ENCODE data around the gene NSDHL.
"Not testable (repeated sequence)": the region's sequence is repeated elsewhere in the genome, so short reads cannot be mapped to it uniquely, and the experiment has no call there.

The NSDHL gene

GRCh38 chrX:152830312-152831305, at the start of gene NSDHL, which contains the start of gene CETN2:
TSS of gene NSDHL (plus strand) at chrX:152831063. CDS start at chrX:152846325, 15,262 bp downstream.
TSS of gene CETN2 (minus strand) at chrX:152830757. CDS start at chrX:152830710, 47 bp downstream.
- DNase-seq = peak; percentile 75

DNA sequence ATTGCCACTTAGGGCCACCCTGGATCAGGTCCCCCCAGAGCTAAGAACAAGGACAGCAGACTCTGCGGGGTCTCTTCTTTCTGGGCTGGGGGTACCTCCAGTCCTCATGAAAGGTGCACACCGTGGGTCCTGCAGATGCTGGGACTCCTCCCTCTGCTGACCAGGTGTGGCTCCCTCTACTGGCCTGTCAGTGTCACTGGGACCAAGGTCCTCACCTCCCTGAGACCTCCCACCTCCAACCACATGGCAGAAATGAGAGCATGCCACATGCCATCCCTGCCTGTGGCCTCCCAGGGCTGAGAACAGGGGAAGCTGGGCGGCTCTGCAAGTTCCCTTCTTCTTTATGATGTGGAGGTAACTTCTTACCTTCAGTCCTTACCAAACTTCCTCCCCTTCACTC, 43.8 kb upstream of the NSDHL start:
- not testable (repeated sequence) for DNase-seq

DNA sequence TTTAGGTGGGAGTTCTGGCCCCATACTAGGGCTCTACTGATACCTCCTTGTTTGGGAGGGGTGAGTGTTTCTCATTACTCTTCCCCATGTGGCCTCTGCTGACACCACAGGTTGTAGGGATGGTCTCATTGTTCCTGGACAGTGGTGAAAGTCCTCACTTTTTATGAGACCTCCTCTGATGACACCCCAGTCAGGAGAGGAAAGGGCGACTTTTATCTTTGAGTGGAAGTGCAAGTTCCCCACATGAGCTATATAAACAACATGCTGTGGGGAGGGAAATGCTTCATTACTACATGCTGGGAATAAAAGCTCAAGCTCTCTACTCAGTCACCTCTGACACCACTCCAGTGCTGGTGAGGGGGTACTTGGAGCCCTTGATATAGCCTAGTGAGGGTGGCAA, 31.9 kb upstream of the NSDHL start:
- no peak for DNase-seq

- no peak for DNase-seq
Measured at GRCh38 chrX:152806035-152806434, 24.8 kb upstream of the NSDHL start.

DNA sequence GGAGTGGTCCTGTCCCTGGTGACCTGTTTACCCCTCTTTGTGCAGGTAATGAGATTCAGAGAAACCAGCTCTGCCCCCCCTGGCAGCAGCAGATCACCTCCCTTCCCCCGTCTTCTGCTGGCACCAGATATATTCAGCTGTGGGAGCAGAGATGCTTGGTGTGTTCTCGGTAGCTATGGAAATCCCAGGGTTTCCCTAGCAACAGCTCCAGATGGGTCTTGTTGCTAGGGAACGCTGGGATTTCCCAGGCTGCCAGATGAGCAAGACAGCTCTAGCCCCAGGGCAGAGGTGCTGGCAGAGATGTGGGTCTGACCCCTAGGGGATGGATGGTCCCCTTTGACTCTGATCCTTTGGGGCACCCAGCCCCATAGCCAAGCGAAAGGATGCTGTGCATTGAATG, 20.5 kb upstream of the NSDHL start:
- DNase-seq = no peak

- no peak for DNase-seq
Measured at GRCh38 chrX:152813206-152813605, 17.7 kb upstream of the NSDHL start.

DNA sequence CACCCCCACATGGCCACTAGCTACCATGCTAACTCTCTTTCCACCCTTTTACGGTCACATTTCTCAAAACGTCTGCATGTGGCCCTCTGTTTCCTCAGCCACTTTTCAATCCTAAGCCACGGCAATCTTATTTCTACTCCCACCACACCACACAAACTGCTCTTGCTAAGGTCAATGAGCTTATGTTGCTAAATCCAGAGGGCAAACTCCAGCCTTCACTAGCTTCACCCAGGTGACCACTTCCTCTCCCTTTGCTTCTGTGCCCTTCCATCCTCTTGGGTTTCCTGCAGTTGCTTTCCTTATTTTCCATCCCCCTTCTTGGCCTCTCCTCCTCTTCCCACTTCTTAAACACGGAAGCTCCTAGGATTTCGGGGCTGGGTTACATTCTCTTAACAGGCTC, 16.8 kb upstream of the NSDHL start:
- no peak for DNase-seq

- no peak for DNase-seq
Measured at GRCh38 chrX:152817078-152817764, 13.6 kb upstream of the NSDHL start.

- no peak for DNase-seq
Measured at GRCh38 chrX:152818356-152818755, 12.5 kb upstream of the NSDHL start.

DNA sequence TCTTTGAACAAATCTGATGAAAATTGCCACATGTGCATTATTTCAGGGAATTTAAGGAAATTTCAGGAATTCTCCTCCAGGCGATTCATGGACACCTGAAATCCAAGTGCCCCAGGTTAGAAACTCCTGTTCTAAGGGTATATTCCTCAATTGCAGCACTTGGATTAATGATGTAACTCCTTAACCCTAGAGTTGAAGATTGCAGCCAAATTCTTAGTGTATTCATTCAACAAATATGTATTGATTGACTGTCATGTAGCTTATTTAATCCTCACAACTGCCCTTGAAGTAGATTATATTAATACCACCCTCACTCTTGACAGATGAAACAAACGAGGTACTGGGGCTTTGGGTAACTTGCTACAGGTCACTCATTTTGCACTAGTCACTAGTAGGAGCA, 11.6 kb upstream of the NSDHL start:
- DNase-seq = no peak

GRCh38 chrX:152819732-152820131, 11.1 kb upstream of the NSDHL start:
- DNase-seq = no peak

DNA sequence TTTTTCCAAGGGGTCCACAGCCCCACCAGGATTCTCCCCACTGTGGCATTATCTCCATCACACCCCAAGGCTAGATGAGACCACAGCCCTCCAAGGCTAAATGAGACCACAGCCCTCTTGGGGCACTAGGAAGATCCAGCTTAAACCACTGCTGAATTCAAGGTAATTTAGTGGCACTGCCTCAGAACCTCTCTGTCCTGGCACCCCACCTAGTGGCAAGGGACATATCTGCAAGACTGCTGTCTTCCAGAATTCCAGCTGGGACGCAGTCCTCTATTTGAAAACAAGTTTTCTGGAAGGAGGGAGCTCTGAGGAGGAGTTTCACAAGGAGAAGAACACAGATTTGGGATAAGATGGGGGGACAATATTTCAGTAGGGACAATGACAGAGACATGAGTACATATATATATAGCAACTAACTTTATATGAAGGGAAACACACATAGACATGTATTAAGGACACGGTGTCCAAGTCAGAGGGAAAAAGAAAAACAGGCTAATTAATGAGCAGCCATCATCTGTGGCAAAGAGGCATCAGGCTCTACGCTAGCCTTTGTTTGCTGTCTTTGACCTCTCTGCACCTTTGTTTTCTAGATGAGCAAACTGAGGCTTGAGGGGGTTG, 9.6 kb upstream of the NSDHL start:
- DNase-seq = no peak

DNA sequence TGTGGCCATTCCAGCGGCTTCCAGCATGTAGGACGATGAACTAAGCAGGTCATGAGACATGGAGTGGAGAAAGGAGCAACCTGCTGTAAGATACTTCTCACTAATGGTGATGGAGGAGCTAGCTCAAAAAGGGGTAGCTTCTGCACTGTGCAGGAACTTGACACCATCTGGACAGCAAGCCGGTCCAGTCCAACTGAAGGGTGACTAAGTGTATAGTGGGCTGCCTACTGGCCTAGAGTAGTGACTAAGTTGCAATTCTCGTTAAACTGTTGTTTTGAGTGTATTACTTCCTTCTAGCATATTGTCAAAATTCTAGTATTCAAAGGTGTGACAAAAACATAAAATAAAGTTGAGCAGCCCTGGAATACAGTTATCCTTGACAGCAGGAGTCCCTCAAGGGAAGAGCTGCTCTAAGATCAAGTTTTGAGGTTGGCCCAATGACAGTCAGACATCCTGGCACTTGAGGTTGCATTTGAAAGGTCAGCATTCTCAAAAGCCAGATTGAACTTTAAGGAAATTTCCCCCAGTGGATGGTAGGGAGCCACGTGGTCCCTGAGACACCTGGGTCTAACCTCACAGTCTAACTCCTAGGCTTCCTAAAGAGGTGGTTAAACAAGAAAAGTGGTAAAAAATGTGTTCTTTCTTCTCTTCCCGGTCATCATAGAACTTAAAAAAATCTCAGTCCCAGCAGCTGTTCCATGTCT, 8.3 kb upstream of the NSDHL start:
- no peak for DNase-seq

DNA sequence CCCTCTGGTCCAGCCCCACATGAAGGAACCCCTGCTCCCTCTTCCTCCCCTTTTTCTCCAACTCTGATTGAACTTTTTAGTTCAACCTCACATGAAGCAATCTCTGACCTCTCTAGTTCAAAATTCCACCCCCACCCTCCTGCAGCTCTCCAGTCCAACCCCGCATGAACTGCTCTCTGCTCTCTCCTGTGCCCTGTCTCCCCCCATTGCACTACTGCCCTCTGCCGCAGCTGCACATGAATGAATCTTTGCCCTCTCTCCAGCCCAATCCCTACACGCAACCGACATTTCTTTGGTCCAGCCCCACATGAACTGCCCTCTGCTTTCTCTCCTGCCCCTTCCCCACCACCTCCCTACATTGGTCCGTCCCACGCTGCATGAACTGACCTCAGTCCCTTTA, 7.2 kb upstream of the NSDHL start:
- DNase-seq = no peak

- DNase-seq = no peak
Measured at GRCh38 chrX:152824841-152825374, 6.0 kb upstream of the NSDHL start.

DNA sequence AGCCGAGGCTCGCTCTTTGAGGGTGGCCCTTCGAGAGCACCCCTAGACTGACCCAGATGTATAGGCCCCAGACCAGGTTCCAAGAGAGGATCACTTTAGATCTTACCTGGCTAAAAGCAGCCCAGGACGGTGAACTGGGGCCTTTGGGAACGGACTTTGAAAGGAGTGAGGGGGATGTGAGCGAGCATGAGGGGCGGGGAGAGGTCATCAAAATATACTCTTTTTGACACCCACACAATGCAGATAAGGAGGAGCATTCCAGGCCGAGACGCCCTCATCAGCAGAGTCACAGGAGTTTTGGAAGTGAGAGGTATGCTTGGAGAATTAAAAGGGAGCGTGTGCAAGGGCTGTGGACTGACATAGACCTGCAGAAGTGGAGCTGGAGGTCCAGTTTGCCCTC, 528 bp downstream of the NSDHL start:
- no peak for DNase-seq

- no peak for DNase-seq
Measured at GRCh38 chrX:152832520-152832919, 1.7 kb downstream of the NSDHL start.

DNA sequence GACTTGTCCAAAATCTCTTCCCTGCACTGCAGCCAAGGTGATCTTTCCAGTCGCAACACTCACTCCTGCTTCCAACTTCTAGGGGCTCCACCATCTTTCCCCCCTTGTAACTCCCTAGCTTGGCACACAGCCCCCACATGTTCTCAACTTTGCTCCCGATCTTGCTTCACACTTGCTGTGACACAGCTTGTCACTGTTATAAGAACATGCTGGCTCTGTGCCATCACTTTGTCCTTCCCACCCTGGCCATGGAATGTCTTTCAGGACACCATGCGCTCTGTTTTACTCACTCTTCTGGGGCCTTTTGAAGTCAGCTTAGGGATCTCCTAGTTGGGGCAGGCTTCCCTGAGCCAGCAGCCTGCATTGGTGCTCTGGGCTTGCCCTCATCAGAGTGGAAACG, 2.5 kb downstream of the NSDHL start:
- no peak for DNase-seq

- DNase-seq = not testable (repeated sequence)
Measured at GRCh38 chrX:152835470-152835869, 4.6 kb downstream of the NSDHL start.

GRCh38 chrX:152842772-152843338, 12.0 kb downstream of the NSDHL start:
- DNase-seq = no peak

GRCh38 chrX:152843852-152844251, 13.0 kb downstream of the NSDHL start:
- DNase-seq = no peak

- DNase-seq = no peak
Measured at GRCh38 chrX:152844256-152844655, 13.4 kb downstream of the NSDHL start.
